Upper lobe of left lung (tissue), 4 donors: ENCODE results near the gene FBXO11.

Experiments used
- CTCF ChIP-seq, 6 experiments: fragments of 450-650 bp in 4 of 6; fragments of 200-600 bp in 2 of 6; sonication (generic) in 2 of 6; IDR thresholded peaks; one replicate each; pipeline ENCODE4 v1.5.1; 2016 to 2019; ENCODE audit warnings: antibody characterized with exemption in 6 of 6
- POLR2AphosphoS5 ChIP-seq, 2 donors: sonication (generic); formaldehyde crosslinking; IDR thresholded peaks; one replicate each; pipeline ENCODE4 v1.5.1; 2017; ENCODE audit warnings: antibody characterized with exemption in 2 of 2

GRCh38 chr2:47751856-47752414 is 154.4 kb downstream of the FBXO11 start:
- no peak for TF ChIP-seq CTCF (IDR thresholded peaks at IDR 0.05)
- no peak for TF ChIP-seq POLR2AphosphoS5 (IDR thresholded peaks at IDR 0.05)
